ENCODE results near the gene PPM1A. TPM values are rescaled to one million over a fixed set of nuclear protein-coding genes. Genes with fewer than 3 reads are reported as not detected.

PPM1A gene
- total RNA-seq, 1 experiment from 2014 or later, result 41.7 TPM

DNA sequence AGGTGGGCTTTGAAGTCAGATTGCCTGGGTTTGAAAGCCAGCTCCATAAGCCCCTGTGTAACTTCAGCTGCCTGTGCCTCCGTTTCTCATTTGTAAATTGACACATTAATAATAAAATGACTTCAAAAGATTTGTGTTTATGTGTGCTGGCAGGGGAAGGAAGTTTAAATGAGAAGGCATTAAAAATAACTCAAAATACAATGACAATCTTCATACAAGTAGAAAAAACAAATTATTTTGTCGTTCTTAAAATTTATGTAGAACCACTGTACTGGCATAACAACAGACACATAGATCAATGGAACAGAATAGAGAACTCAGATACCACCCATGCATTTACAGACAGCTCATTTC is 83.0 kb downstream of the PPM1A start:
- Histone ChIP-seq H4K5ac (ENCODE audit: insufficient read length, low read depth, low read length) (no peak overlapping the region), H4K8ac (replicated peaks; ENCODE audit: insufficient read length, low read depth, low read length) (no peak overlapping the region), H3K23ac (ENCODE audit: insufficient read length, low read depth, low read length) (no peak overlapping the region), H3K4me1 (ENCODE audit: insufficient read depth, low read length) (peaks cover 5% of the 10 kb centered on the region; the same call in 1 of the 2 replicates), H3K4me2 (ENCODE audit: insufficient read depth, insufficient read length, low read length) (peak overlapping the region; percentile 63), H3K4ac (ENCODE audit: low read depth, low read length) (no peak overlapping the region), H2AK5ac (ENCODE audit: insufficient read length, low read length) (no peak overlapping the region), H3K27me3 (ENCODE audit: insufficient read depth, low read length) (no peaks in the 10 kb centered on the region), H2BK5ac (ENCODE audit: insufficient read length, low read length) (no peak overlapping the region), H2BK120ac (ENCODE audit: low read depth, low read length, poor library complexity, severe bottlenecking) (no peak overlapping the region), H3K9me3 (ENCODE audit: control insufficient read depth, low read depth, low read length) (no peaks in the 10 kb centered on the region), H3K79me1 (ENCODE audit: insufficient read depth, low read depth, low read length, poor library complexity, severe bottlenecking) (no peaks in the 10 kb centered on the region), H3T11ph (ENCODE audit: low read length) (no peak overlapping the region), H3K56ac (ENCODE audit: insufficient read length, low read depth, low read length) (no peak overlapping the region), H2BK12ac (ENCODE audit: insufficient read length, low read depth, low read length) (no peak overlapping the region), H2AFZ (ENCODE audit: low read length) (no peak overlapping the region), H3K18ac (ENCODE audit: insufficient read length, low read depth, low read length) (no peak overlapping the region), H2BK20ac (ENCODE audit: low read depth, low read length, poor library complexity, severe bottlenecking) (no peak overlapping the region), H3K9ac (ENCODE audit: extremely low read depth, insufficient read length, low read length) (no peak overlapping the region), H4K20me1 (ENCODE audit: control insufficient read depth, insufficient read depth, insufficient read length) (no peaks in the 10 kb centered on the region), H2BK15ac (ENCODE audit: low read depth, low read length) (no peak overlapping the region), H3K14ac (ENCODE audit: insufficient read depth, low read length) (no peak overlapping the region), H3K27ac (ENCODE audit: insufficient read length, low read depth, low read length) (no peak overlapping the region), H3K23me2 (ENCODE audit: insufficient read length, low read depth, low read length, poor library complexity, severe bottlenecking) (peaks cover 12% of the 10 kb centered on the region), H3K79me2 (ENCODE audit: insufficient read depth, low read length) (no peaks in the 10 kb centered on the region), H4K91ac (ENCODE audit: insufficient read length, low read depth, low read length) (no peak overlapping the region)
- Mint-ChIP-seq H3K27me3 (ENCODE audit: low read depth) (peaks cover 7% of the 10 kb centered on the region), H3K4me1 (peaks cover 24 to 26% of the 10 kb centered on the region in 2 experiments), H3K27ac (no peak overlapping the region), H3K36me3 (ENCODE audit: insufficient read depth in 1 of 3, low read depth in 3 of 3) (no peaks in the 10 kb centered on the region; a peak in 2 of 7 replicates), H3K4me3 (peak overlapping the region in 1 of 2 experiments; percentile 75; a peak in 3 of 5 replicates), H3K9me3 (no peaks in the 10 kb centered on the region; a peak in 1 of 5 replicates)
- no peak for TF ChIP-seq CTCF (conservative IDR thresholded peaks at IDR 0.05)
- no peak for DNase-seq
- WGBS (ENCODE audit: extremely low coverage, insufficient read length, low lambda C conversion rate), result no CpG with 5 or more reads among the region's 2 CpGs

Measured in H9 (cell line).